Activated CD4-positive, alpha-beta T cell treated with anti-CD3 and anti-CD28 coated beads, Interleukin-2, amount 50 U/mL, for 24 hours (primary cell): ENCODE measurements around the gene CAMK2A.

Source experiments
- DNase-seq, 2 donors: peaks; one replicate each; pipeline ENCODE4 v3.0.0-alpha.2; 2020; ENCODE audit warnings: low read depth in 1 of 2, low spot score in 1 of 2

CAMK2A gene

DNA sequence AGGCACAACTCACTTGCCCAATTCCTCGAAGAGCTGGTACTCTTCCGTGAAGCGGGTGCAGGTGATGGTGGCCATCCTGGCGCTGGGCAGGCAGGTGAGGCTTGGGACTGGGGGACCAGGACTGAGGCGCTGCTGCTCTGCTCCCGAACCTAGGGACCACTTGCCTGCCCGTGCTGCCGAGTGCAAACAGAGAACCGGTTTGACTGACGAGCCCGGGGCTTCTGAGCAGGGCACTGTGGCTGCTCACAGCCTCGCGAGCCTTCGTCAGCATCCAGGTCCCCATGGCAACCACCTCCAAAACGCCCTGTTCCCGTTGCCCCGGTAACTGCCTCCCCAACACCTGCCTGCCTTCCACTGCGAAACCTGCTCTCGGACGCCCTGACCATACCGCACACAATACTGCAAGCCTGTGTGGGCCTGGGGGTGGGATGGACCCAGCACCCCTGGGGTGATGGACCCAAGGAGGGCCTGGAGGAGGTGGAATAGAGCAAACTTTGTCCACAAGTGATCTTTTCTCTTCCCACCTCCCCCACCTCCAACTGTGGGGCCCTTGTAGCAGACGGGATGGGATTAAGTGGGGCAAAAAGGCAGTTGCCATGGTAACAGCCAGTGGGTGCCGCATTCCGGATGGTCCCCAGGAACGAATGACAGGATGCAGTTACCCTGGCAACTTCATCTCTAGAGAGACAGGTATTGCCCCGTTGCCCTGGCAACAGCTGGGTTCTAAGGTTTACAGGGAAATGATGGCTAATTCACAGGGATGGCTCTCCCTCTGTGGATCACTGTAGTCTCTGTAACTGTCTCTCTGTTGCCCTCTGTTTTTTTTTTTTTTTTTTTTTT is at the start of gene CAMK2A:
Gene CAMK2A, minus strand, starts transcription at position 223 of the 840 bp plus-strand sequence. Its CDS starts 148 bp downstream, at position 75.
- no peak for DNase-seq

- DNase-seq, result no peak
Observed at GRCh38 chr5:150339165-150339564, 49.6 kb upstream of the CAMK2A start.

DNA sequence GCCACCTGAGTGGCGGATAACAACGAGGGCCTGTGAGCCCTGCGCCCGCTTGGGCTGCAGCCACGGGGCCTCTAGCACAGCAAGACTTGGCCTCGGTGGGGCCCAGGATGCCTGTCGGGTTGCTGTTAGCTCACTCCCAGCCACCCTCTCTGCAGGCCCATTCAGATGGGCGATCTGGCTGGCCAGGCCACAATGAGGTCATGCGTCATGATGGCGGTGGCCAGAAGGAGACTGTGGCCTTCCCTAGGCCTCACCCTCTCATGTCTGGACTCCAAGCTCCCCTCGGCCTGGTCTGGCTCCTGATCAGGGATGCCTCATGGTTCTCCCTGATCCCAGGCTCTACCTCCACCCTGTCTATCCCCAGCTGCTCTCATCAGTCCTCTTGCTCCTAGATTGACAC is 49.0 kb upstream of the CAMK2A start:
- no peak for DNase-seq

GRCh38 chr5:150335778-150336177 is 46.2 kb upstream of the CAMK2A start:
- DNase-seq, result no peak

- no peak for DNase-seq
Observed at GRCh38 chr5:150333400-150333799, 43.8 kb upstream of the CAMK2A start.

DNA sequence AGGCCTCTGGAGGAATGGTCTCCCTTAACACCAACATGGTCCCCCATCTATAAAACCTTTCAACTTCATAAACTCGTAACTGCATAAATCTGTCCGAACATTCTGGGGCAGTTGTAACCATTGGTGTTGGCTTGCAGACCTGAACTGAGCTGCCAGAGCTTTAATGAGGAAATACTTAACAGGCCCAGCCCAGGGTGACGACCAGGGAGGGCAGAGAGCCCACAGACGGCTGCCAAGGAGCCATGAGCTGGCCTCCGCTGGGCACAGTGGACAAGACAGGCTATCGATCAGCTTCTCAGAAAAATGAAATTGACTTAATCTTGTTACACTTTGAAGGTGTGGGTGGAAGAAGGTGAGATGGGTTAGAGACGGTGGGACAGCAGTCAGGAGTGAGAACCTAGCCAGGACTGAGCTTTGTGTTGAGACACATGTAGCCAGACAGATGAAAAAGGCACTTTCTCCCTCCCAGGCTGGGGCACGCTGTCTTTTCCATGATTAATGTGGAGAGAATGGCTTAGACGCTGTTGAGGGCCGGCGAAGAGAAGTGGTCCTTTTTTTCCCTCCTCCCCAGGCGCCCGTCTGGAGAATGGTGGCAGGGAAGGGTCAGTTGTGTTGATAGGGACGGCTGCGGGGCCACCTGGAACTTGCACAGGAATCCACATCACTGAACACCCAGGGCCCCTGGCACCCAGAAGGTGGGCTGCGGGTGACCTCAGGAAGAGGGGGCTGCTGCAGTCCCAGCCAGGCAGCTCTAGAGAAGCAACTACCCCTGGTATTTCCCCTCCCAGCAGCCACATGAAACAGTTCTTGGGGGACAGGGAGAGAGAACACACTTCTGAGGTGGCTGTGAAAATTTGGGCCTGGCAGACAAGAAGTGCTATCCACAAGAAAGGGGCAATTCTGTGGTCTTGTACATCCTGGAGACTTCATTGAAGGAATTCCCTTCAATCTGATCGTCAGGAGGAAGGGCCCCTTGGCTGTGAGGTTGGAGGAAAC is 40.6 kb upstream of the CAMK2A start:
- no peak for DNase-seq

GRCh38 chr5:150329038-150329437 is 39.5 kb upstream of the CAMK2A start:
- no peak for DNase-seq

DNA sequence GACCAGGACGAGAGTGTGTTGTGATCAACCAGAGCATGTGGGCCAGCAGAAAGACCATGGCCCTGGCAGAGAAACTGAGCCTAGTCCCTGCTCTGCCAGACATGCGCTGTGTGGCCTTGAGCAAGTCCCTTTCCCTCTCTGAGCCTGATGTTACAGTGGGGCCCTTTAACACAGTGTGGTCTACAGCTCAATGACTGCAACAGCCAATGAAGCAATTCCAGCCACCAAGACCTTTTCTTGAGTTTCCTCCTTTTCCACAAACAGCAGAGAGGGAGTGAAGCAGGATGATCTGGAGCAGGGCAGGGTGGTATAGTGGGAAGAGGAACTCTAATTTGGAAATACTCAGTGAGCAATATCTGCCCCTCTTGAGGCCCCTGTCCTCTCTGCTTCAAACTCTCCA is 38.9 kb upstream of the CAMK2A start:
- DNase-seq, result no peak

DNA sequence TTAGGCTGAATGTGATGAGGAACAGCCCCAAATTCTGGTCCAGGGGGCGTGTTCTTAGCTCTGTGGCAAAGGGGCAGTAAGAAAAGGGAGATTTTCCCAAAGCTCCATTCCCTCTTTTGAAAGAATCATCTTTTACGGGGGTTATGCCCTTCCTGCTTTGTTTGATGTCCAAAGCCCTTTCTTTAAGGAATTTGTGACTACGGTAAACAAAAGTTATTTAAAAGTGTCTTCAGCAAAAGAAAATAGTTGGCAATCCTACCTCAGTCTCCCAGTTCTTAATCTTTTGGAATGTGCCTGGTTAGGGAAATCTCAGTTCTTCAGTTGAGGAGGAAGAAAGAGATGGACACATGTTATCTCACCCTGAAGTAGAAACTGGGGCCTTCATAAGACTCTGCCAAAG is 37.6 kb upstream of the CAMK2A start:
- no peak for DNase-seq

DNA sequence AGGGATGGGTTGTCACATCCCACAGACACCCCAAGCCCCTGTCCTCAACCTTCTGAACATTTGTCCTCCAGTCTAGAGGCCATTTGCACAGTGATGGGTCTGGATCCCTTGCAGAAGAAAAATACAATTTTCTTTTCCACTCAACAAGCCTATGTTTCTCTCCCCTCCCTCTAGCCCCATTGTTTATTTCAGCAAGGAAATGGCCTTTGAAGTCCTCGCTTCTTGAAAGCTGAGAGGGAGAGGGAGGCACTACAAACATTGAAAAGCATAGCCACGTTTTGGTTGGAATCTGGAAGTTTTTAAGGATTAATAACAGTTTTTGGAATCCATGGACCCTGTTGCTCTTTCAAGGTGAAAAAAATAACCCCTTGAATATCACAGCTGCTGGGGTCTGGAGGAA is 37.1 kb upstream of the CAMK2A start:
- no peak for DNase-seq

DNA sequence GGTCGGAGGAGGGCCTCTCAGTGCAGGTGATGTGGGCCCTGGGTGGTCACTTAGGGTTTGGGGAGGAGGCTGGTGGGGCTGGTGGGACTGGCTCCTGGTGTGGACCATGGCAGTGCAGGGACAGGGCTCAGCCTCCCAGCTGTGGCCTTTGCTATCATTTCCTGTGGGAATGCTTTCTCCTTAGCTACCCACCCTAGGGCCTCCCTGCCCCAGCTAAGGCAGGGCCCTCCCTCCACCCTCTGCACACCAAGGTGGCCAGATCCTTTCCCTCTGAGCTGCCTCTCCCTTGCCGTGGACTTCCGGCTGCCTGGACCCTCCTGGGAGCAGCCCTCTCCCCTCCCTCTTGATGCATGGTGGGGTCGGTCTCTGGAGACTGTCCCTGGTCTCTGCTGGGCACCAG is 35.9 kb upstream of the CAMK2A start:
- no peak for DNase-seq

DNA sequence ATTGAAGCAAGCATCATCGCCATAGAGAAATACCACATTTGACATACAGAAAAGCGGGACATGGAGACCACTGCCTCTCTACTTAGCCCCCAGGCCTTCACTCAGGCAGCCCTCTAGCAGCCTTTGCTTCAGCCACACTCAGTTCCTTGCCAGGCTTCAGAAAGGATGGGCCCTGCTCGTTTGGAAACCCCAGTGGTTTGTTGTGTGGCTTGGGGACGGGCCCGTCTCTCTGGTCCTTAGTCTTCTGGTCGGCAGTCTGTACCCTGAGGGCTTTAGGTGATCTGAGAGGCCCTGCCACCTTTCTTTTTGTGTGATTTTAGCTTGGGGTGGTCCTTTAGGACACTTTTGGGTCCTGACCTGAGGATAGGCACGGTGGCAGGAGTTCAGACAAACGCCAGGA is 34.2 kb upstream of the CAMK2A start:
- no peak for DNase-seq

GRCh38 chr5:150323092-150323491 is 33.5 kb upstream of the CAMK2A start:
- DNase-seq, result no peak

DNA sequence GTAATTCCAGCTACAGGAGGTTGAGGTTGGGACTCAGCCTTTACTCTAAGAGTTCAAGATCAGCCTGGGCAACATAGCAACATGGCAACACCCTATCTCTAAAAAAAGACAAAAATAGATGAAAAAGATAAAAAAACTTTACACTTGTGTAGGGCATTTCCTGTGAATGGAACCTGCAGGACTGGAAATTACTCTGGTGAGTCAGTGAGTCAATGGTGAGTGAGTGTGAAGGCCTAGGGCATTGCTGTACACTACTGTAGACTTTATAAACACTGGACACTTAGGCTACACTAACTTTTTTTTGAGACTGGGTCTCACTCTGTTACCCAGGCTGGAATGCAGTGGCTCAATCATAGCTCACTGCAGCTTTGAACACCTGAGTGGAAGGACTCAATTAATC is 32.6 kb upstream of the CAMK2A start:
- DNase-seq, result no peak

DNA sequence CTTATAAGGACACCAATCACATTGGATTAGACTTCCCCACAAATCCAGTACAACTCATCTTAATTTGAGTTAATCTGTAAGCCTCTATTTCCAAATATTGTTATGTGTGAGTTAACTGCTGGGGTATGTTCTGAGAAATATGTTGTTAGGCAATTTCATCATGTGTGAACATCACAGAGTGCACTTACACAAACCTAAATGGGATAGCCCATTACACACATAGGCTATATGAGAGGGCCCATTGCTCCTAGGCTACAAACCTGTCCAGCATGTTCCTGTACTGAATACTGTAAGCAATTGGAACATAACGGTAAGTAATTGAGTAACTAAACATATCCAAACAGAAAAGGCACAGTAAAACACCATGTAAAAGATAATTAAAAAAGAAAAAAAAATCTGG is 32.2 kb upstream of the CAMK2A start:
- DNase-seq, result no peak

GRCh38 chr5:150321211-150321610 is 31.6 kb upstream of the CAMK2A start:
- DNase-seq, result no peak

GRCh38 chr5:150320044-150320613 is 30.6 kb upstream of the CAMK2A start:
- DNase-seq, result no peak

GRCh38 chr5:150319484-150319790 is 29.9 kb upstream of the CAMK2A start:
- no peak for DNase-seq

DNA sequence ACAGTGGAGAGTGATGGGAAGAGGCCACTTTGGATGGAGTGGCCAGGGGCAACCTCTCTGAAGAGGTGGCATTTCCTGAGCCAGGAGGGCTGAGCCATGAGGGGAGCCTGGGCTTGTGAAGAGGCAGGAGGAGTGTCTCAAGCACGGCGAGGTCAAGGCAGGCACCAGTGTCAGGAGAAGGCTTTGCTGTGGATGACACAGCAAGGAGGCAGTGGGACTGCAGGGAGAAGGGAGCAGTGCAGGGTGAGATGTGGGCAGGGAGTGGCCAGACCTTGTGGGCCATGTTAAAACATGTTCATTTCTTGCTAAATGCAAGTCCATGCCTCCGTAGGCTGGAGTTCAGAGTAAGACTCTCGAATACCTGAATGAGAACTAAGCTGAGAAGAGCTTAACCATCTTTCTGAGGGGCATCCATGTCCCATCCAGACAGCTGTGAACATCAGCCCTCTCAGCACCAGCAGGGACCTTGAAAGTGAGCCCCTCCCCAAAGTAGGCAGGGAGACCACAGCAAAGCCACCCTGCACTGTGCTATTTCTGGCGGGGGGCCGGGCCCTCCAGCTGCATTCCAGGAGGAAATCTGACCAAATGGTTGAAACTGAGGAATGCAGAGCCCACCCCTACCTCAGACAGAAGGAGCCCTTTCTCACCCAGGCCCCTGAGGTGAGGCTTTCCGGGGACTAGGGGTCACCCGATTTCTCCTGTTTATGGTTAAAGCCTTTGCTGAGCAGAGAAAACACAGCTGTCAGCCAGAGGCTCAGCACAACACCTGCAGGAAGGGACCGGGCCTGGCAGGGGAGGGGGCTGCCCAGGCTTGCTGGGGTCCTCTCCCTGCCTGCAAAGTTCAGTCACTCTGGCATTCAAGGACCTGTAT is 29.3 kb upstream of the CAMK2A start:
- no peak for DNase-seq

GRCh38 chr5:150317048-150318003 is 27.8 kb upstream of the CAMK2A start:
- DNase-seq, result no peak
